H9 (cell line): ENCODE results near the gene ANKRD28. TPM values are rescaled to one million over a fixed set of nuclear protein-coding genes. Genes with fewer than 3 reads are reported as not detected.
A peak's percentile ranks its signal among the peaks of the same experiment; 100 is the strongest.

Experiments used
- DNase-seq: peaks from one replicate; pipeline ENCODE4 v3.0.0-alpha.2; 2017
- H2AFZ ChIP-seq: one replicate; pipeline ENCODE4 v1.6.1; 2013; ENCODE audit warnings: mild to moderate bottlenecking, low read length, control low read depth, moderate library complexity
- H2AK5ac ChIP-seq: 2 replicates; pipeline ENCODE4 v1.6.1; 2013; ENCODE audit warnings: low read length, control low read depth, mixed read lengths; ENCODE audit not compliant: insufficient read length
- H2BK120ac ChIP-seq: one replicate; pipeline ENCODE4 v1.6.1; 2013; ENCODE audit warnings: low read depth, mild to moderate bottlenecking, low read length, control low read depth, inconsistent platforms; ENCODE audit not compliant: poor library complexity, severe bottlenecking
- H2BK12ac ChIP-seq: 2 replicates; pipeline ENCODE4 v1.6.1; 2013; ENCODE audit warnings: low read length, control low read depth, mixed read lengths, low read depth; ENCODE audit not compliant: insufficient read length
- H2BK15ac ChIP-seq: 2 replicates; pipeline ENCODE4 v1.6.1; 2013; ENCODE audit warnings: low read depth, low read length, control low read depth
- H2BK20ac ChIP-seq: one replicate; pipeline ENCODE4 v1.6.1; 2013; ENCODE audit warnings: low read depth, mild to moderate bottlenecking, low read length, control low read depth, inconsistent platforms; ENCODE audit not compliant: poor library complexity, severe bottlenecking
- H2BK5ac ChIP-seq: 2 replicates; pipeline ENCODE4 v1.6.1; 2013; ENCODE audit warnings: low read length, control low read depth, mixed read lengths; ENCODE audit not compliant: insufficient read length
- H3K14ac ChIP-seq: 2 replicates; pipeline ENCODE4 v1.6.1; 2013; ENCODE audit warnings: low read length, control low read depth; ENCODE audit not compliant: insufficient read depth
- H3K18ac ChIP-seq: 2 replicates; pipeline ENCODE4 v1.6.1; 2013; ENCODE audit warnings: low read depth, mild to moderate bottlenecking, mixed read lengths, low read length, control low read depth; ENCODE audit not compliant: insufficient read length
- H3K23ac ChIP-seq: 2 replicates; pipeline ENCODE4 v1.6.1; 2013; ENCODE audit warnings: low read length, control low read depth, mixed read lengths, low read depth; ENCODE audit not compliant: insufficient read length
- H3K23me2 ChIP-seq: 2 replicates; pipeline ENCODE4 v1.6.1; 2013; ENCODE audit warnings: low read depth, mild to moderate bottlenecking, mixed read lengths, low read length, control low read depth; ENCODE audit not compliant: insufficient read length, poor library complexity, severe bottlenecking
- H3K27ac ChIP-seq: 2 replicates; pipeline ENCODE4 v1.5.1; 2013; ENCODE audit warnings: low read length, control low read depth, mixed read lengths, low read depth; ENCODE audit not compliant: insufficient read length
- H3K27me3 ChIP-seq: 2 replicates; pipeline ENCODE4 v1.6.1; 2013; ENCODE audit warnings: low read length, control low read depth, inconsistent platforms; ENCODE audit not compliant: insufficient read depth
- H3K4ac ChIP-seq: 2 replicates; pipeline ENCODE4 v1.6.1; 2013; ENCODE audit warnings: low read depth, mild to moderate bottlenecking, control low read depth, inconsistent platforms, low read length, moderate library complexity
- H3K4me1 ChIP-seq: 2 replicates; pipeline ENCODE4 v1.6.1; 2013; ENCODE audit warnings: low read length, control low read depth, inconsistent platforms; ENCODE audit not compliant: insufficient read depth
- H3K4me2 ChIP-seq: 2 replicates; pipeline ENCODE4 v1.6.1; 2013; ENCODE audit warnings: low read length, control low read depth, mixed read lengths; ENCODE audit not compliant: insufficient read length, insufficient read depth
- H3K56ac ChIP-seq: 2 replicates; pipeline ENCODE4 v1.6.1; 2013; ENCODE audit warnings: low read depth, mild to moderate bottlenecking, mixed read lengths, low read length, control low read depth; ENCODE audit not compliant: insufficient read length
- H3K79me1 ChIP-seq: 2 replicates; pipeline ENCODE4 v1.6.1; 2013; ENCODE audit warnings: low read depth, mild to moderate bottlenecking, moderate library complexity, low read length, control low read depth, inconsistent platforms; ENCODE audit not compliant: insufficient read depth, poor library complexity, severe bottlenecking
- H3K79me2 ChIP-seq: 2 replicates; pipeline ENCODE4 v1.6.1; 2013; ENCODE audit warnings: low read length, control low read depth, inconsistent platforms; ENCODE audit not compliant: insufficient read depth
- H3K9ac ChIP-seq: 2 replicates; pipeline ENCODE4 v1.6.1; 2013; ENCODE audit warnings: low read length, control low read depth, mixed read lengths; ENCODE audit not compliant: insufficient read length; ENCODE audit errors: extremely low read depth
- H3K9me3 ChIP-seq: one replicate; pipeline ENCODE4 v1.6.1; 2013; ENCODE audit warnings: low read depth, low read length, inconsistent platforms; ENCODE audit not compliant: control insufficient read depth
- H3T11ph ChIP-seq: one replicate; pipeline ENCODE4 v1.6.1; 2013; ENCODE audit warnings: mild to moderate bottlenecking, low read length, control low read depth, inconsistent platforms
- H4K20me1 ChIP-seq: one replicate; pipeline ENCODE4 v1.6.1; 2013; ENCODE audit not compliant: control insufficient read depth, insufficient read length, insufficient read depth
- H4K5ac ChIP-seq: 2 replicates; pipeline ENCODE4 v1.6.1; 2013; ENCODE audit warnings: low read depth, mild to moderate bottlenecking, mixed read lengths, low read length, control low read depth; ENCODE audit not compliant: insufficient read length
- H4K8ac ChIP-seq: replicated peaks from 2 replicates; pipeline ENCODE4 v1.6.1; 2013; ENCODE audit warnings: low read length, control low read depth, mixed read lengths, low read depth; ENCODE audit not compliant: insufficient read length
- H4K91ac ChIP-seq: 2 replicates; pipeline ENCODE4 v1.6.1; 2013; ENCODE audit warnings: low read depth, mild to moderate bottlenecking, moderate library complexity, mixed read lengths, low read length, control low read depth; ENCODE audit not compliant: insufficient read length
- H3K27ac Mint-ChIP-seq, 3 experiments: 2 replicates in 2 of 3; 3 replicates in 1 of 3; pipeline ENCODE4 v1.8.0; 2020 to 2021; ENCODE audit warnings: mixed read lengths in 3 of 3, mild to moderate bottlenecking in 1 of 3, moderate library complexity in 1 of 3
- H3K27me3 Mint-ChIP-seq: 2 replicates; pipeline ENCODE4 v1.8.0; 2021; ENCODE audit warnings: low read depth, mild to moderate bottlenecking, moderate library complexity, mixed read lengths
- H3K36me3 Mint-ChIP-seq, 3 experiments: 2 replicates in 2 of 3; 3 replicates in 1 of 3; pipeline ENCODE4 v1.8.0; 2020 to 2021; ENCODE audit warnings: low read depth in 3 of 3, mixed read lengths in 3 of 3; ENCODE audit not compliant: insufficient read depth in 1 of 3
- H3K4me1 Mint-ChIP-seq, 2 experiments: 2 replicates each; pipeline ENCODE4 v1.8.0; 2020; ENCODE audit warnings: mixed read lengths in 2 of 2
- H3K4me3 Mint-ChIP-seq, 2 experiments: 2 replicates in 1 of 2; 3 replicates in 1 of 2; pipeline ENCODE4 v1.8.0; 2020 to 2021; ENCODE audit warnings: mild to moderate bottlenecking in 2 of 2, mixed read lengths in 2 of 2, moderate library complexity in 1 of 2
- H3K9me3 Mint-ChIP-seq, 2 experiments: 2 replicates in 1 of 2; 3 replicates in 1 of 2; pipeline ENCODE4 v1.8.0; 2020; ENCODE audit warnings: mild to moderate bottlenecking in 2 of 2, mixed read lengths in 2 of 2, moderate library complexity in 1 of 2
- CTCF ChIP-seq: fragments of 200-600 bp; sonication (generic); conservative IDR thresholded peaks from 3 replicates; pipeline ENCODE4 v1.8.0; 2021; ENCODE audit warnings: antibody characterized with exemption, mild to moderate bottlenecking
- WGBS: extraction: QIAGEN DNeasy Blood & Tissue Kit; methylation state at CpG from one replicate; pipeline ENCODE4 v1.1.7; 2013; ENCODE audit warnings: missing lambda C conversion rate, low lambda C conversion rate, mixed read lengths; ENCODE audit not compliant: insufficient read length; ENCODE audit errors: extremely low coverage; 5-methylcytosine and 5-hydroxymethylcytosine counted together
- total RNA-seq: library from RNA; stranded (reverse); gene quantifications from 2 replicates; pipeline ENCODE4 v1.2.1, GENCODE V29; 2021

Gene ANKRD28
- total RNA-seq, 1 experiment from 2014 or later = 59.0 TPM

- WGBS = no CpG with 5 or more reads among the region's 18 CpGs
- no peak for TF ChIP-seq CTCF
- H3K4me2 ChIP-seq = no peak overlapping the region
- H2BK5ac ChIP-seq = no peak overlapping the region
- no peak overlapping the region for H4K5ac ChIP-seq
- H4K8ac ChIP-seq = no peak overlapping the region
- H3K9ac ChIP-seq = no peak overlapping the region
- H3K4ac ChIP-seq = no peak overlapping the region
- Mint-ChIP-seq H3K4me1 (peaks cover 12 to 21% of the 10 kb centered on the region in 2 experiments), H3K27me3 (no peaks in the 10 kb centered on the region), H3K27ac (0 out of 7 replicates have a peak overlapping the region, but pooled peaks of 1 of the 3 experiments have one; percentile 61), H3K36me3 (peaks cover 12 to 42% (median 42%) of the 10 kb centered on the region in 3 experiments), H3K9me3 (no peaks in the 10 kb centered on the region; a peak in 1 of 5 replicates), H3K4me3 (no peak overlapping the region)
- H2BK20ac ChIP-seq = no peak overlapping the region
- no peak overlapping the region for H2AFZ ChIP-seq
- no peak overlapping the region for H4K91ac ChIP-seq
- peaks cover 5% of the 10 kb centered on the region; the same call in 1 of the 2 replicates for H3K4me1 ChIP-seq
- H3K56ac ChIP-seq = no peak overlapping the region
- no peak overlapping the region for H3K18ac ChIP-seq
- no peak overlapping the region for H3T11ph ChIP-seq
- H3K79me1 ChIP-seq = no peaks in the 10 kb centered on the region
- no peak overlapping the region for H3K14ac ChIP-seq
- H3K27me3 ChIP-seq = no peaks in the 10 kb centered on the region
- H4K20me1 ChIP-seq = no peaks in the 10 kb centered on the region
- H3K23me2 ChIP-seq = no peaks in the 10 kb centered on the region
- no peak overlapping the region for H3K27ac ChIP-seq
- H2AK5ac ChIP-seq = no peak overlapping the region
- no peak overlapping the region for H3K23ac ChIP-seq
- DNase-seq = no peak
- no peak overlapping the region for H2BK12ac ChIP-seq
- no peak overlapping the region for H2BK15ac ChIP-seq
- H3K9me3 ChIP-seq = no peaks in the 10 kb centered on the region
- H3K79me2 ChIP-seq = no peaks in the 10 kb centered on the region
- no peak overlapping the region for H2BK120ac ChIP-seq
Measured at GRCh38 chr3:15645740-15646501, 151.9 kb downstream of the ANKRD28 start.
